Body of pancreas (tissue), 4 donors: ENCODE data around the gene LRRC10.

Experiments
- CTCF ChIP-seq, 7 experiments: fragments of 450-650 bp in 4 of 7; fragments of 200-600 bp in 3 of 7; sonication (generic) in 3 of 7; IDR thresholded peaks; one replicate each; pipeline ENCODE4 v1.5.1; 2016 to 2019; ENCODE audit warnings: antibody characterized with exemption in 7 of 7
- POLR2A ChIP-seq, 3 donors: fragments of 450-650 bp; IDR thresholded peaks; one replicate each; pipeline ENCODE4 v1.6.1; 2016; ENCODE audit warnings: antibody characterized with exemption in 3 of 3, mild to moderate bottlenecking in 2 of 3

- TF ChIP-seq POLR2A (IDR thresholded peaks at IDR 0.05) (no peak), CTCF (IDR thresholded peaks at IDR 0.05) (no peak)
These were observed 31.8 kb upstream of the LRRC10 start for GRCh38 chr12:69642531-69642930.
